ENCODE measurements around the gene TMEM26.
A peak's percentile ranks its signal among the peaks of the same experiment; 100 is the strongest.
"Not testable (repeated sequence)": the region's sequence is repeated elsewhere in the genome, so short reads cannot be mapped to it uniquely, and the experiment has no call there.

Gene TMEM26

DNA sequence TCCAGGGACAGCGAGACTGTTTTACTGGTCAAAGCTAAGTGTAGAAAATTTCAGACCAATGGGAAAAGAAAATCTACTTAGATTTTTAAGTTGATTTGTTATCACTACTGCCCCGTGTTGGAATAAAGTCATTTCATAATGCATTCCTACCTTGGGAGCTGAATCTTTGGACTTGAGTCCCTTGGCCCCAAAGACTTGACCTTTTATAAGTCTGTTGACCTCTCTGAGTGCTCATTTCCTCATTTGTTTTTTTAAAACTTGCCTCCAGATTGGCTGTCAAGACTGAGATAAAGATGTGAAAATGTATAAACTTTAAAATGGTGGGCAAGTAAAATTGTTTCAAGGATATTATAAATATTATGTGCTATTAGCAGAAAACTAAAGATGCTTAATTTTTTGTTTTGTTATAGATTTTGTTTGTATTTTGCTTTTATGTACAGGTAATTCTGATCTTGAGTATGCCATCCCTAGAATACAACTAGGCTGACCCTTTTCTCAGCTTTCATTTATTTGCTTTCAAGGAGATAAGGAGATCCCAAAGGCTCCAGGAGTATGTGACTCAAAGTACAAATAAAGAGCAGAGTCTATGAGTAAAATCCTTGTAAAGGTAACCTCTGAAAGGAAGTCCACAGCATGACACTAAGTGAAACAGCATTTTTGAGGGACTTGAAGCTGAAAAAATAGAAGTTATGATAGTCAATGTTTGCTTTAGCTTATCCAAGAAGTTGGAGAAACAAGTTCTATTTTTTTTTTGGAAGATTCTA lies 54.6 kb downstream of the TMEM26 start:
- DNase-seq: peak; percentile 38

DNA sequence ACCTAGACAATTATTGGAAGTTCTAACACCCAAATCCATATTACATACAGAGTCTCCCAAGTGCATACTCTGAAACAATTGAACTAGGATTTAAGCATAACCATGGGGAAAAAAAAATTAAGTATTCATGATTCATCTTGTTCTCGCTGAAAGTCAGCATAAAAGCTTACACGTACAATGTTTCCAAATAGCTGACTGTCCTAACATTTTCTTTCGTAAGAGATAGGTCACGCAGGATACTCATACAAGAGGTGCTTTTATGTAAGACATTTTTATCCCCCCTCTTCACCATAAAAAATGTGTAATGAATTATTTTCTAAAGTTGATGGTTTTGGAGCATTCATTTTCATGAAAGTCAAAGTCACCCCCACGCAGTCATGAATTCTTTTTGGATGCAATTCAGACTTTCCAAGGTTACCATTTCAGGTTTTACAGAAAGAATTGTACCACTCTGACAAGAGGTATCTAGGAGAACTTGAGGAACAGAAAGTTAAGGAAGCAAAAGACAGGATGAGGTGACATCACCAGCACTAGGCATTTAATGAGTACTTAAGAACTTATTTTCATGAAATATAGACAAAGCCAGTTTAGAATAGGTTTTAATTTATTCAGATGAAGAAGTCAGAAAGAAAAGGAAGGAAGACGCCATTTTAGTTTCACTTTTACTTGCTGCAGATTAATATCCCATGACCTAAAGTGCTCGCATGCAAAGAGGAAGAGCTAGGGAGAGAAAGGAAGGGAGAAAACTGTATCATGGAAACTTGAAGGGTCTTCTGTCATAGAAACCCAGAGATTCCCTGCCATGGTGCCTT lies 55.8 kb downstream of the TMEM26 start:
- peak; percentile 95 for DNase-seq

DNA sequence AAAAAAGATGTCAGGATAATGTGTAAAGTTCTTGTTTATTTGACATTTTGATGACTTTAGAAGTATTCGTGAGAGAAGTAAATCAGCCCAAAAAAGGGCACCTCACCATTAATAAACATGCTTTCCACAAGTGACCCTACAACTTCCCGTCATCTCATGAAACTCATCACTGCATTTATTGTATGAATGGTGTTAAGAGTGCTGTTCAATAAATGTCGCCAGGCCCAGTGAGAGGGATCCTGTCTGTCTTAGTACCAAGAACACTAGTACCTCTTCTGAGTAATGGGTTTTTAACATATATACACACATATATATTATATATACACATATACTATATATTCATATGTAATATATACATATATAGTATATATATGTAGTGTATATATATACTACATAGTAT lies 61.9 kb downstream of the TMEM26 start:
- no peak for DNase-seq

DNA sequence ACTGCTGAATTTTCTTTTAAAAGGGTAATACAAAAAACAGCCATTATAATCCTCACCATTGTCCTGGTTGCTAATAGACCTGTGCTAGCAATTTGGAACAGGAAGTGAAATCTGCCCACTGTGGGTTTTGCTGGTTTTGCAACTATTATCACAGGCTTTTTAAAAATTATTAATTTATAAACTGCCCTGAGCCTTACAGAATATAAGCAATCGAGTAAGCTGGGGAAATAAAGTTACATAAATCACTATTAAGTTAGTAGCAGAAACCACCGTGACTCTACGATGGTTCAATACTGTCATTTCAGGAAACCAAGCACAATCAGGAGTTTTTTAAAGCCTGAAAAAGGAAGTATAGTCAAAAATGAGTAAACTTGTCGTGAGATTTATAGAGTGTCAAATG lies 62.3 kb downstream of the TMEM26 start:
- peak; percentile 73 for DNase-seq

DNA sequence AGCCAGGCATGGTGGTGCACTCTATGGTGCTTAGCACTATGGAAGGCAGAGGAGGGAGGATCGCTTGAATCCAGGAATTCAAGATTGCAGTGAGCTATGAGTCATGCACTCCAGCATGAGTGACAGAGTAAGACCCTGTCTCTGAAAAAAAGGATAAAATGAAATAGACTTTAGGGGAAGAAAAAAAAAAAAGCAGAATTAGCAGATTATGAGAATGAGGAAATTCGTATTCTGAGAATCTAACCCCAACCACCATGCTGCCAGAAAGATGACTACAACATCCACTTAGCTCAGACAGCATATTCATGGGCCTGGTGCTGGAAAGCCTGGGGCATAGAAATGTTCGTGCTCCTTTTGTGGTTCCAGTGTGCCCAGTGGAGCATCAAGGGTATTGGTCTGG lies 63.3 kb downstream of the TMEM26 start:
- peak; percentile 73 for DNase-seq

DNA sequence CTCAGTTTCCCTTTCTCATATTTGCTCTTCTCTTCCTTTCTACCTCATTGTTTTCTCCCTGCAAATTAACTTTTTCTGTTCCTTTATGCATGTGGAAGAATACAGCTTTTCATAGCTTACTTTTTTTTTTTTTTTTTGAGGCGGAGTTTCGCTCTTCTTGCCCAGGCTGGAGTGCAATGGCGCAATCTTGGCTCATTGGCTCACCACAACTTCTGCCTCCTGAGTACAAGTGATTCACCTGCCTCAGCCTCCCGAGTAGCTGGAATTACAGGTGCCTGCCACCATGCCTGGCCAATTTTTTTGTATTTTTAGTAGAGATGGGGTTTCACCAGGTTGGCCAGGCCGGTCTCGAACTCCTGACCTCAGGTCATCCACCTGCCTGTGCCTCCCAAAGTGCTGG lies 64.2 kb downstream of the TMEM26 start:
- DNase-seq: peak; percentile 42

DNA sequence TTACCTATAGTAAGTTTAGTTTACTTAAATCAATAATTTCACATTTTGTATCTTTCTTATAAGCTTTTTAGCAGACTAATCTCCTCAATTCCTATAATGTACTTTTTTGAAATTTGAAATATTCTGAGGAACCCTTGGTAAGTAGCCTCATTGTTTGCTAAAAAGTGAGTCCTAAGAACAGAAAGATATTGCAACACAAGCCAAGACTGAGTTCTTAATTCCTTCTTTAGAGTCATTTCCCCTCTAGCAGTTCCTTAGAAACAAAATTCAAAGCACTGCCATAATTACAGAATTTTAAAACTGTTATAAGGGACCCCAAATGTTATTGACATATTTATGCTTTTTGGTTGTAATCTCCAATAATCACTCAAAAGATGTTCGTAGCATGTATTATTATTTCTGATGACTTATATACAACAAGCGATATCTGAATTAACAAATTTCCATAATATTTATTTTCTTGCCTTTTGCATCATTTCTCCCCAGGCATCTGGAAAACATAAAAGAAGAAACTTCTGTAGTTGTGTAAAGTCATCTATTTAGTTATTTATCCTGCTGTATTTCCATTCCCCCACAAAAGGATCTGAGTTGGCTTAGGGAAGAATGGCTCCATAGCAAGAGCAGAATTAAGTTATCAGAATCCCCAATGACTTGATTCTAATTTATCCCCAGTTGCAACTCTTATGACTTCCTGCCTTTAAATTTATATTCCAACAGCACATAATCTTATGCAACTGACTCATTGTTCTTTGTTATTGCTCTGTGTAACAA lies 67.8 kb downstream of the TMEM26 start:
- peak; percentile 58 for DNase-seq

DNA sequence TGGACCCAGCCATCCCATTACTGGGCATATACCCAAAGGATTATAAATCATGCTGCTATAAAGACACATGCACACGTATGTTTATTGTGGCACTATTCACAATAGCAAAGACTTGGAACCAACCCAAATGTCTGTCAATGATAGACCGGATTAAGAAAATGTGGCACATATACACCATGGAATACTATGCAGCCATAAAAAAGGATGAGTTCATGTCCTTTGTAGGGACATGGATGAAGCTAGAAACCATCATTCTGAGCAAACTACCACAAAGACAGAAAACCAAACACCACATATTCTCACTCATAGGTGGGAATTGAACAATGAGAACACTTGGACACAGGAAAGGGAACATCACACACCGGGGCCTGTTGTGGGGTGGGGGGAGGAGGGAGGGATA lies 72.0 kb downstream of the TMEM26 start:
- DNase-seq: not testable (repeated sequence)

DNA sequence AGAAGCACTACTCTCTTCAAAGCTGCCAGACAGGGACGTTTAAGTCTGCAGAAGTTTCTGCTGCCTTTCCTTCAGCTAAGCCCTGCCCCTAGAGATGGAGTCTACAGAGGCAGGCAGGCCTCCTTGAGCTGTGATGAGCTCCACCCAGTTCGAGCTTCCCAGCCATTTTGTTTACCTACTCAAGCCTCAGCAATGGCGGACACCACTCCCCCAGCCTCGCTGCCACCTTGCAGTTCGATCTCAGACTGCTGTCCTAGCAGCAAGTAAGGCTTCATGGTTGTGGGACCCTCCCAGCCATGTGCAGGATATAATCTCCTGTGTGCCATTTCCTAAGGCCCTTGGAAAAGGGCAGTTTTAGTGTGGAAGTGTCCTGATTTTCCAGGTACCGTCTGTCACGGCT lies 74.3 kb downstream of the TMEM26 start:
- no peak for DNase-seq

DNA sequence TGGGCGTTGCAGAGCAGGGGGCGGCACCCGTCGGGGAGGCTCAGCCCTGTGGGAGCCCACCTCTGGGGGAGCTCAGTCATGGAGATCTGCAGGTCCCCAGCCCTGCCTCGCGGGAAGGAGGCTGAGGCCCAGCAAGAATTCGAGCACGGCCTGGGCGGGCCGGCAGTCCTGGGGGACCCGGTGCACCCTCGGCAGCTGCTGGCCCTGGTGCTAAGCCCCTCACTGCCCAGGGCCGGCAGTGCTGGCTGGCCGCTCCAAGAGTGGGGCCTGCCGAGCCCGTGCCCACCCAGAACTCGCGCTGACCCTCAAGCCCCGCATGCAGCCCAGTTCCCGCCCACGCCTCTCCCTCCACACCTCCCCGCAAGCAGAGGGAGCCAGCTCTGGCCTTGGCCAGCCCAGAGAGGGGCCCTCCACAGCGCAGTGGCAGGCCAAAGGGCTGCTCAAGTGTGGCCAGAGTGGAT lies 76.2 kb downstream of the TMEM26 start:
- DNase-seq: no peak

DNA sequence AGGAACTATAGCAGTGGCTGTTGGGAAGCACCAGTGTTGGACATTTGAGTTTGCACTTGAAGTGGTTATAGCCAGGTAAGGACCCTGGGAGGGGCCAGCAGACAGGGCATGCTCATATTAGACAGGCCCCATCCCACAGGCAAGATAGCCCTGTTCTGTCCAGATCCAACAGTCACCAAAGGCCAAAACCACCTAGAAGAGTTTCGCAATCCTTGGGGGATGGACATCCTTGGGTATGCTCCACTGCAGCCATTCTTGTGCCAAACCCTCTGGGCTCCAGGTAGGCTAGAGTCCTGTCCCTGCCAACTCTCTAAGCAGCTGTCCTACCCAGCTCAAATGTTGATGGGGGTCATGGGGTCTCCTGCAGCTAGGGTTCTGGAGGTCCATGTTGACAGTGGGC lies 76.8 kb downstream of the TMEM26 start:
- no peak for DNase-seq

DNA sequence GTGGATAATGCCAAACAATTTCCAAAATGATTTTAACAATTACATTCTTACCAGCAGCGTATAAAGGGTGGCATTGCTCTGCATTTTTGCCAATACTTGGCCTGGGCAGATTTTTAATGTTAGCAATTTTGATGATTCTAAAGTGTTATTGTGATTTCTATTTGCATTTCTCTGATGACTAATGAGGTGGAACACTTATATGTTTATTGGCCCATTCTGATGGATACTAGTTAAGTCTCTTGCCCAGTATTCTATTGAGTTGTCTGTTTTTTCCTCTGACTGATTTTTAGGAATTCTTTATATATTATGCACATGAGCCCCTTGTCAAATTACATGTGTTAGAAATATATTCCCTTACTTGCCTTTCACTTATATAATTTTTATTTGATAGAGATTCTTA lies 86.8 kb downstream of the TMEM26 start:
- no peak for DNase-seq

DNA sequence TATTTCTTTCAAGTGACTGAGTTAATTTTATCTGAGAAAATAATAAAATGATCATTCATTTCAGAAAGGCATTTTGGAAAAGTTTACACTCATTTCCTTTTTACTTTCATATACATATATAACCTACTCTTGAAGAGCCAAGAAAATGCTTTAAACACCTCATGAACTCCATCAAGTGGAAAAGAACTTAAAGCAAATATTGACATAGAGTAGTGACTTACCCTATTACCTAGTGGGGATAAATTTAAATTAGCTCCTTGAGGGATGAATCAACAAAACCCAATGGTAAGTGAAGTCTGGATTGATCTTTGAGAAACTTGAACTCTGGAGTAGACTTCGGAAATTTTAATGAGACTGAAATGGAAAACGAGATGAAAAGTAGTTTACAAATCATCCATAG lies 88.6 kb downstream of the TMEM26 start:
- no peak for DNase-seq

DNA sequence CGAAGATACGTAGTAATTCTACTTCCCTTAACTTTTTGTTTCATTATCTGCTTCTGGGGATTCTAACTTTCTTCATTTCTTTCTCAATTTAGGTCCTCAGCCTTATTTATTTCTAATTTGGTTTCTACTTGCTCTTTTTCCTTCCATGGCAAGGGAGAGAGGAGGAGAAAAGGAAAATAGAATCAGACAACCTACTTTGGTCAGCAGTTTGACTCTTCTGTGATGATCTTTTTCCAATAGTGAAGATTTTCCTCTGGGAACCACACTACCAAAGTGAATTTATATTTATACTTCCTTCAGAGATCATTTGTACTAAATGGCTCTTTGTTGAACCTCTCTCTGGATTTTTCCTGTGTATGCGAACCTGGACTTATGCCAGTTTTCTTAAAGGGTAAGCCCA lies 90.2 kb downstream of the TMEM26 start:
- DNase-seq: no peak

DNA sequence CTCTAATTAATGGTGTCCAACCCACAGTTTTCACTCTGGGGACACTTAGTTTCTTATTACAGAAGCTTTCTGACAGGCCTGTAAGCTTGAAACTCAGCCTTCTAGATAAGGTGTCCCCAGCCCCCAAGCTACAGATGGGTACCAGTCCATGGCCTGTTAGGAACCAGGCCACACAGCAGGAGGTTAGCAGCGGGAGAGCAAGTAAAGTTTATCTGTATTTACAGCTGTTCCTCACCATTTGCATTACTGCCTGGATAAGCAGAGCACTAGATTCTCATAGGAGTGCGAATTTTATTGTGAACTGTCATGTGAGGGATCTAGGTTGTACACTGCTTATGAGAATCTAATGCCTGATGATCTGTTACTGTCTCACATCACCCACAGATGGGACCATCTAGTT lies 93.7 kb downstream of the TMEM26 start:
- no peak for DNase-seq

DNA sequence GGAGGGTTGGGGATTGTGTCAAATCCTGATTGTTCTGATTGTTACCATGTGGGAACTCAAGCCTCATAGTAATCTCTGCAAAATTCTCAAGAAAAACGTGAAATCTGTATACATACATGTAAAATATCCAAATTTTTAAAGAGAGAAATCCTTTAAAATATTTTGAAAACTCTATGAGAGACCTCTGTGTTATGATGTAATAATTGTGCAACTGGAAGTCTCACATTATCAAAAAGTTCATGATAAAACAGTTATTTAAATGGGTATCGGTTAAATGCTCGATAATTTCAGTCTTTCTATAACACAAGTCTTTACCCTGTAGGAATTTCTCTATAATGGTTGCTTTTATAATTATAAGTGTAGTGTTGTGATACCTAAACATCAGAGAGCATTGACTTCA lies 95.5 kb downstream of the TMEM26 start:
- DNase-seq: no peak
